Fibroblast of mammary gland (primary cell): Measurements from ENCODE around the gene HIPK4.

Experiments used
- DNase-seq: peaks from one replicate; pipeline ENCODE4 v3.0.0-alpha.2; 2010; ENCODE audit warnings: low read depth
- H3K4me3 ChIP-seq: 2 replicates; pipeline ENCODE4 v1.5.1; 2011; ENCODE audit warnings: low read depth, mild to moderate bottlenecking, low read length, moderate library complexity; ENCODE audit not compliant: control insufficient read depth
- CTCF ChIP-seq: conservative IDR thresholded peaks from 2 replicates; pipeline ENCODE4 v1.5.1; 2011; ENCODE audit warnings: low read depth, low read length, inconsistent platforms; ENCODE audit not compliant: control insufficient read depth, insufficient read depth

Gene HIPK4

GRCh38 chr19:40392894-40393517, 3.0 kb upstream of the HIPK4 start:
- TF ChIP-seq CTCF = peak; percentile 21
- DNase-seq = no peak
- H3K4me3 ChIP-seq = no peak overlapping the region

GRCh38 chr19:40392123-40392522, 2.1 kb upstream of the HIPK4 start:
- H3K4me3 ChIP-seq = no peak overlapping the region
- no peak for DNase-seq
- no peak for TF ChIP-seq CTCF

- H3K4me3 ChIP-seq = no peak overlapping the region
- DNase-seq = no peak
- TF ChIP-seq CTCF = no peak
These were observed 437 bp downstream of the HIPK4 start for GRCh38 chr19:40389404-40390083.

- DNase-seq = no peak
- no peak overlapping the region for H3K4me3 ChIP-seq
- no peak for TF ChIP-seq CTCF
These were observed 1.5 kb downstream of the HIPK4 start for GRCh38 chr19:40388481-40388880.

- no peak for TF ChIP-seq CTCF
- no peak for DNase-seq
- no peak overlapping the region for H3K4me3 ChIP-seq
These were observed 2.8 kb downstream of the HIPK4 start for GRCh38 chr19:40387155-40387554.

GRCh38 chr19:40383668-40384248, 6.2 kb downstream of the HIPK4 start:
- DNase-seq = no peak
- no peak for TF ChIP-seq CTCF
- H3K4me3 ChIP-seq = no peak overlapping the region

- DNase-seq = no peak
- no peak overlapping the region for H3K4me3 ChIP-seq
- peak; percentile 8 for TF ChIP-seq CTCF
These were observed 8.7 kb downstream of the HIPK4 start for GRCh38 chr19:40381321-40381720.
